ENCODE measurements around the gene SMURF2. TPM values are rescaled to one million over a fixed set of nuclear protein-coding genes. Genes with fewer than 3 reads are reported as not detected.
A peak's percentile ranks its signal among the peaks of the same experiment; 100 is the strongest.

The SMURF2 gene
- total RNA-seq, 1 experiment from 2014 or later = 127 TPM

GRCh38 chr17:64503341-64503740 lies 158.8 kb downstream of the SMURF2 start (continued):
- TF ChIP-seq REST (IDR thresholded peaks at IDR 0.05; ENCODE audit: low read depth) (no peak), POLR2A (IDR thresholded peaks at IDR 0.05; ENCODE audit: borderline replicate concordance, extremely low read depth, insufficient read depth, insufficient read length) (no peak), CBX3 (IDR thresholded peaks at IDR 0.05; ENCODE audit: low read depth) (no peak), CEBPB (IDR thresholded peaks at IDR 0.05; ENCODE audit: low read depth) (no peak)

GRCh38 chr17:64502809-64503208 lies 159.3 kb downstream of the SMURF2 start:
- POLR2A ChIA-PET = no interaction called here
- no peaks in the 10 kb centered on the region for H3K9me3 ChIP-seq (ENCODE audit: control insufficient read depth in 1 of 2, insufficient read depth in 1 of 2, low read depth in 1 of 2, low read length in 2 of 2)

More at GRCh38 chr17:64502809-64503208, 159.3 kb downstream of the SMURF2 start:
- Histone ChIP-seq H3K27me3 (ENCODE audit: insufficient read depth, low read length) (no peaks in the 10 kb centered on the region), H3K36me3 (ENCODE audit: control insufficient read depth in 1 of 2, insufficient read depth in 2 of 2, low read length in 2 of 2) (peaks cover 58 to 63% of the 10 kb centered on the region in 2 experiments), H3K79me2 (ENCODE audit: insufficient read depth, low read length) (peaks cover 82% of the 10 kb centered on the region), H3K4me3 (replicated peaks in 1 of 2; ENCODE audit: low read depth in 1 of 2, low read length in 2 of 2) (no peak overlapping the region), H3K9ac (ENCODE audit: low read length) (no peak overlapping the region), H3K27ac (ENCODE audit: low read depth, low read length) (no peak overlapping the region), H3K9me2 (ENCODE audit: insufficient read depth) (no peaks in the 10 kb centered on the region), H3K4me2 (ENCODE audit: low read length) (no peak overlapping the region), H4K20me1 (ENCODE audit: insufficient read depth) (peaks cover 72% of the 10 kb centered on the region; the same call in 1 of the 2 replicates), H2AFZ (ENCODE audit: low read depth, low read length, poor library complexity, severe bottlenecking) (no peak overlapping the region), H3K4me1 (ENCODE audit: control insufficient read depth in 1 of 2, insufficient read depth in 2 of 2, low read length in 2 of 2) (peaks cover 9 to 55% of the 10 kb centered on the region in 2 experiments)
- no TSS peak for BruUV-seq (replicated peaks)
- intact Hi-C loops (cut with micrococcal nuclease) = no loop called here
- 0 out of 2 replicates have a peak, but pooled peaks have one; percentile 1 for TF ChIP-seq POLR2AphosphoS5 (IDR thresholded peaks at IDR 0.05; ENCODE audit: low read depth, low read length)
- TF ChIP-seq ELF1 (IDR thresholded peaks at IDR 0.05; ENCODE audit: borderline replicate concordance, low read depth) = no peak
- no peak for ATAC-seq
- DNase-seq (ENCODE audit: low read depth, low spot score) = no peak
- CTCF ChIA-PET = no interaction called here
- RAD21 ChIA-PET (ENCODE audit: low non-redundant PET in 1 of 2, low total read pairs in 2 of 2, uncharacterized antibody in 2 of 2, unreplicated experiment in 2 of 2) = no interaction called here

Measured in HCT116 (cell line).